ENCODE measurements around the gene SHF.

DNA sequence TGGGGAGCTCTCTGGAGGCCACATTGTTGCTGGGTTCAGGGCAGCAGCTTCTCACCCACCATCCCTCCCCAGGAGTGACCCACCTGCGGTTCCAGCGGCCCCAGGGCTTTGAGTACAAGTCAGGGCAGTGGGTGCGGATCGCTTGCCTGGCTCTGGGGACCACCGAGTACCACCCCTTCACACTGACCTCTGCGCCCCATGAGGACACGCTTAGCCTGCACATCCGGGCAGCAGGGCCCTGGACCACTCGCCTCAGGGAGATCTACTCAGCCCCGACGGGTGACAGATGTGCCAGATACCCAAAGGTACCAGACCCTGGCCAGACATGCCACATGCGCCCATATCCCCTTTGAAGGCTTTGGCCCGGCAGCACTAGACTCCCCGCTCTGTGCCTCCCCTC lies 26.1 kb downstream of the SHF start:
- TF ChIP-seq, protein P1, sequence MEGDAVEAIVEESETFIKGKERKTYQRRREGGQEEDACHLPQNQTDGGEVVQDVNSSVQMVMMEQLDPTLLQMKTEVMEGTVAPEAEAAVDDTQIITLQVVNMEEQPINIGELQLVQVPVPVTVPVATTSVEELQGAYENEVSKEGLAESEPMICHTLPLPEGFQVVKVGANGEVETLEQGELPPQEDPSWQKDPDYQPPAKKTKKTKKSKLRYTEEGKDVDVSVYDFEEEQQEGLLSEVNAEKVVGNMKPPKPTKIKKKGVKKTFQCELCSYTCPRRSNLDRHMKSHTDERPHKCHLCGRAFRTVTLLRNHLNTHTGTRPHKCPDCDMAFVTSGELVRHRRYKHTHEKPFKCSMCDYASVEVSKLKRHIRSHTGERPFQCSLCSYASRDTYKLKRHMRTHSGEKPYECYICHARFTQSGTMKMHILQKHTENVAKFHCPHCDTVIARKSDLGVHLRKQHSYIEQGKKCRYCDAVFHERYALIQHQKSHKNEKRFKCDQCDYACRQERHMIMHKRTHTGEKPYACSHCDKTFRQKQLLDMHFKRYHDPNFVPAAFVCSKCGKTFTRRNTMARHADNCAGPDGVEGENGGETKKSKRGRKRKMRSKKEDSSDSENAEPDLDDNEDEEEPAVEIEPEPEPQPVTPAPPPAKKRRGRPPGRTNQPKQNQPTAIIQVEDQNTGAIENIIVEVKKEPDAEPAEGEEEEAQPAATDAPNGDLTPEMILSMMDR (IDR thresholded peaks at IDR 0.05; ENCODE audit: low read depth, low read length, poor library complexity, severe bottlenecking), result no peak
- no peak for TF ChIP-seq EZH2phosphoT487 (IDR thresholded peaks at IDR 0.05; ENCODE audit: borderline replicate concordance, low read length)
